HG03520 (cell line): ENCODE results near the gene STEAP1.
"Not testable (repeated sequence)": the region's sequence is repeated elsewhere in the genome, so short reads cannot be mapped to it uniquely, and the experiment has no call there.

ENCODE experiments used
- ATAC-seq: cut with Tn5 transposase; IDR thresholded peaks from one replicate; pipeline ENCODE4 v1.9.1; 2021; ENCODE audit warnings: mild to moderate bottlenecking, moderate library complexity; ENCODE audit not compliant: unreplicated experiment

The STEAP1 gene

DNA sequence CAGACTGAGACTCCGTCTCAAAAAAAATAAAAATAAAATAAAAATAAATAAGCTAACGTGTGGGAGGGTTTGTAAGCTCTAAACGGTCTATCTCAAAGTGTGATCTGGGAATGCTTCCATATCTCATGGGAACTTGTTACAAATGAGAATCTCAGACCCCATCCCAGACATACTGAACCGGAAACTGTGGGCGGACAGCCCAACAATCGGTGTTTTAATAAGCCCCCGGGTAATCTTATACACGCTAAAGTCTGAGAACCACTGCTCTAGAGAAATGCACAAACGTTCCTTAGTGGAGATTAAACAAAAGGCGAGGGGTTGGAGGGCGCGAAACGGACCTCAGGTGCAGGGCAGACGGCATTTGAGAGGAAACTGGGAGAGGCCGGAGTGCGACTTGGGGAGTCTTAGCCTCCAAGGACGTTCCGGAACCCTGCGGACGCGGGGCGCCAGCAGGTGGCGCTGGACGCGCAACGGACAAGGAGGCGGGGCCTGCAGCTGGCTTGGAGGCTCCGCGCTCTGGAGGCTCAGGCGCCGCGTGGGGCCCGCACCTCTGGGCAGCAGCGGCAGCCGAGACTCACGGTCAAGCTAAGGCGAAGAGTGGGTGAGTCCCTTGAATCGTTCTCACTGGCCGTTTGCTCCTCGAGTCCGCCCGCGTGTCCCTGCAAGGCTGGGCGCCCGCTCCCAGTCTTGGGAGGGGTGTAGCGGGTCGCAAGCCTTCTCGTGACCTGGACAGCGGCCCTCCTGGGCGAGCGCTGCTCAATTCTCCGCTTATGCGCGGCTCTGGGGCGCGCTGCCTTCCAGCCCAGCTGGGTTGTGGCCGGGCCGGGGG is at the start of gene STEAP1:
Gene STEAP1 (plus strand): TSS at position 527 of the 829 bp plus-strand sequence. CDS start 5,320 bp downstream, outside the sequence.
- ATAC-seq = peak; percentile 96

DNA sequence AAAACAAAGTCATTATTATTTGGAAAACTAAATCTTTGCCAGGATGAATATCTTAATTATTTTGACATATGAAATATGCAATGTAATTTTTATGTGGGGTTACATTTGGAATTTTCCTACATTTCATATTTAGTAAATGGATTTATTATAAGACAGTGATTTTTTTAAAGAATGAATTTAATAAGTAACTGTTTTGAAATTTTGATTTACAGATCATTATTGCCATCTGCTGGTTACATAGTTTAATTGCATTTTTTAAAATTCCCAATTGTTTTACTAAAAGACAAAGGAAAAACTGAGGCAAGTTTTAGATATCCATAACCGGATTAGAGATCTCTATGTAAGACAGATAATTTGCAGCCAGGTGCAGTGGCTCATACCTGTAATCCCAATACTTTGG is 39.3 kb upstream of the STEAP1 start:
- not testable (repeated sequence) for ATAC-seq

DNA sequence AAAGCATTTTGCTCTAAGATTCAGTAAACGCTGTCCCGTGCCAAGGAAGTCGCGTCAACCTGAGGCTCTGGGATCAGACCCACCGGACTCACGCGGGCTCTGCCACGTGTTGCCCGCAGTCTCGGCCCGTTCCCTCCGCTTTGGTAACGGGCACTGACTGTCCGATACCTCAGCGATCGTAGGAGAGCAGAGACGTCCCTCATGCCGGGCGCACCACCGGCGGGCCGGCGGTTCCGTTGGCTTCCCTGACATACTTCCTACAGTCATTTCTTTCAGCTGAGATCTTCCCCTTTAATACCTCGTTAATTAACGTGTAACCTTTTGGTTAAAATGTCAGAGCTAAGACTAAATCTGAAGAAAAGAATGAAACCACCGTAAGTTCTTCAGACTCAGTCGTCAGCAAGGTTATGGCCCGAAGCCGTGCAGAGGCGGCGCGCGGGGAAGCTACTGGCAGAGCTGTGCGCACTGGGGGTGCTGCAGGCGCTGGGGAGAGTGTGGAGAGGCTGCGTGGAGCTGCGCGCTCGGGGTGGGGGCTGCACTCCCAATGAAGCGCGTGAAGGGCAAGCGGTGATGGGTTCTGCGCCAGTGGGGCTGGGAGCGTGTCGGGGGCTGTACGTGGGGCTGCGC is 35.6 kb upstream of the STEAP1 start:
- ATAC-seq = not testable (repeated sequence)

DNA sequence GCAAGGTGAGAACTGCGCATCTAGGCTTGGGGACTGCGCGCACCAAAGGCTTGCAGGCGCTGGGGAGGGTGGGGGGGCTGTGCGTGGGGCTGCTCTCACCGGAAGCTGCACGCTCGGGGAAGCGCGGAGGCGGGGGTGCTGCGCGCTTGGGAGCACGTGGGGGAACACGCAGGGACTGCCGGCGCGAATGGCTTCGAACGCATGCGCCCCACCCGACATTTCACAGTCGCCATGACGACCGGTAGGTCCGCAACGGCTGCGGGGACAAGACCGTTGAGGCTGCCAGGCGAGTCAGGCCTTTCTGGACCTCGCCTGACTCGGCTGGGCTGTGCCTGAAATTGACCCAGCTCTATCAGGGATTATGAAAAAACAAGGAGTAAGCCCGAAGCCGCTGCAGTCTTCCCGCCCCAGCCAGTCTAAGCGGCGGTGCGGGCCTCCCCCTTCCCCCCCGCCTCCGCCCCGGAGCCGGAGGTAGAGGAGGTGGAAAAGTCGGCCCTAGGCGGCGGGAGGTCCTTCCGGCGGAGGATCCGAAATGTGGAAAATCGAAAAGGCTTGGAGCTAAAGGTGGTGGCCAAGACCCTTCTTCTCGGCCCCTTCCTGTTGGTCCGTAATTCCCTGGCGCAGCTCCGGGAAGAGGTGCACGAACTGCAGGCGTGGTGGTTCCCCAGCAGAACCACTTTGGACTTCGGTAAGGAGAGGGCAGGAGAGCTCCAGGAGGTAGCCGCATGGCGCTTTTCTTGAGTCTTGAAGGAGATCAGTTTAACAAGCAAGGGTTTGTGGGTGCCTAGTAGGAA is 34.9 kb upstream of the STEAP1 start:
- no peak for ATAC-seq

DNA sequence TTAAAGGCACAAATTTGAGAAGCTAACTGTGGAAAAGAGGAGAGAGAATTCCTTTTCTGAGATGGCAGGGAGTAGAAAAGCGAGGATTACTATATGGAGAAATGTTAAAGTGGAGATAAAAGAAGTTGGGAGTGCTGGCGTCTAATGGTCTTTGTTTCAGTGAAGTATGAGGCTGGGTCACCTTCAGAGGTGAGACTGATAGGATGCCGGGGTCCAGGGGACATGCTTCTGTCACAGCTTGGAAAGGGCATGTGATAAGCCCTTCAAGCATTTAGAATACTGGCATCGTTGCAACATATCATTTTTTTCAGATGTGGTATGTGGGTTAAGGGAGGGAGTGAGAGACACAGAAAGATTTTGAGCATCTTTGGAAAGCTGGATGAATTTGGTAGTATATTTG is 34.1 kb upstream of the STEAP1 start:
- not testable (repeated sequence) for ATAC-seq

DNA sequence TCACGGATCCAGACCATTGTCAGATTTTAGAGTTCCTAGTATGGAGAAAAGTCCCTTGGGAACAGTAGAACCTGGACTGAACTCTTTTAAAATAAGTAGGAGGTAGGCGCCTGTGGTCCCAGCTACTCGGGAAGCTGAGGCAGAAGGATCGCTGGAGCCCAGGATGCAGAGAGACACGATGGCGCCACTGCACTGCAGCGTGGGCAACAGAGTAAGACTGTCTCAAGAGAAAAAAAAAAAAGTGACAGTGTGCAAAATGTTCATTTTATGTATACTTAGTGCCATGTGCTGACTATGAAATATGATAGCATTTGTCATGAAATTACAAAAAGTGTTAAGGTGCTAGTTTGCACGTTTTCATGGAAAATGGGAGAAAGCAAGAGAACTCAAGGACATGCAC is 22.5 kb upstream of the STEAP1 start:
- not testable (repeated sequence) for ATAC-seq

DNA sequence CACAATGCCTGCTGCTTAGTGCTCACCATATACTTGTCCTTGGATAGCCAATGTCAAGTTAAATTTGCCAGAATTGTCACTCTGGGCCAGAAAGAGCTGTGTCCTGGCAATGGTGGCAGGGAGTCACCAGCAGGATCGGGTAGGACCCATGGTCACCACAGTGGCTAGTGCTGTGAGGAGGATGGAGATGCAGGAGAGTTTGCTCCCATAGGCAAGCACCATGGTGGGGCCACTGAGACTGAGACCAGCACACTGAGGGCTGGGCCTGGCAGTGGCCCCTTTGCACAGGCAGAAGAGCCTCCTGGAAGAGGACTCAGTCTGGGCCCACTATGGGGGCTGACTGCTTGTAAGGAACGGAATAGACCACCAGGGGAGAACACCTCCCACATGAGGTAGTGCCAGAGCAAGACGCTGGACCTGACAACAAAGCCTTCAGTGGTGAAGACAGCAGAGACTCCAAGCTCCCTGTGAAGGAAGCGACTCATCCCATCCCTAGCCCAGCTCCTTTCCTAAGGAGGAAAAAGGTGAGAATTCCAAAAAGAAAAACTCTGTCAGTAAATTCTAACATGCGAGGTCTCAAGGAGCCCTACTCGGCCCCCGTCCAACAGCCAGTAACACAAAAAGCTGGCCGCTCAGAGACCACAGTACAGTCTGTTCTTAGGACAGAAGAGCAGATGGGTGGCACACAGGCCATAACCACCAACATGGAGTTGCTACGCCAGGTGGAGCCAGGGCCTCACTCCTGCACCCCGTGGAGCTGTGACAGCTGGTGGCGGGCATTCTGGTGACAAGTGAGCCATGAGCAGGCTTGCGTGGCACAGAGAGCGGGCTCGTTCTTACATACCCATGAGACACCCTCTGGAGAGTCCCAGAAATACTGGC is 6.9 kb upstream of the STEAP1 start:
- not testable (repeated sequence) for ATAC-seq

DNA sequence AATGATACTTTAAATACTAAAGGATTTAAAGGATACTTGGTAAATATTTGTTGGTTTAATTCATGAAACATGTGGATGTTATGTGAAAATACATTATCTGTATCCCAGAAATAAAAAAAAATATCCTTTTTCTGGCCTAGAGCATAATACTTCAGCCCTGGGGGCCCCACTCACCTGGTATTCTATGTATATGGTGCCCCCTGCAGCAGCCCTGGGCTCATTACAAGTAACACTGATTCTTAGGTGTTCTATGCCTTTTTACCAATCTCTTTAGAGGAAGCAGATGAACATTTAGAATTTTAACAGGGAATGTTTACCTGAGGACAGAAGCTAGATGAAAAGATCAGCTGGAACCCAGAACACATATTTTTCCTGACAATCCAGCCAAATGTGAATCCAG is 4.8 kb upstream of the STEAP1 start:
- peak; percentile 36 for ATAC-seq

DNA sequence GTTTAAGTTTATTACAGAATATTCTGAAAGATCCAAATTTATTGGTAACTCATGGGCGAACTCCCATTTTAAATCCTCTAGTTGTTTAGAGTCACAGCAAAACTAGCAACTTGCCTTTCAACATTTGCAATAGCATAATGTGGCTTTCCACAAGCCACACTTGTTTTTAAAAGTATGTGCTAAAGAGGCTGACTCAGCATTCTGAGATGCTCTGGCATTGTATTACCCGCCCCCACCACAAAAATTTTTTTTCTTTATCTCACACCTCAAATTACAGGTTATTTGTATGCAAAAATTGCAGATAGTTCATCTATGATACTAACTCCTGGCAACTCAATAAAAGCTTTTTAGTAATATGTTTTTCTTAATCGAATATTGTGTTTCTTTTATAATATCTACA is 2.4 kb upstream of the STEAP1 start:
- ATAC-seq = not testable (repeated sequence)

DNA sequence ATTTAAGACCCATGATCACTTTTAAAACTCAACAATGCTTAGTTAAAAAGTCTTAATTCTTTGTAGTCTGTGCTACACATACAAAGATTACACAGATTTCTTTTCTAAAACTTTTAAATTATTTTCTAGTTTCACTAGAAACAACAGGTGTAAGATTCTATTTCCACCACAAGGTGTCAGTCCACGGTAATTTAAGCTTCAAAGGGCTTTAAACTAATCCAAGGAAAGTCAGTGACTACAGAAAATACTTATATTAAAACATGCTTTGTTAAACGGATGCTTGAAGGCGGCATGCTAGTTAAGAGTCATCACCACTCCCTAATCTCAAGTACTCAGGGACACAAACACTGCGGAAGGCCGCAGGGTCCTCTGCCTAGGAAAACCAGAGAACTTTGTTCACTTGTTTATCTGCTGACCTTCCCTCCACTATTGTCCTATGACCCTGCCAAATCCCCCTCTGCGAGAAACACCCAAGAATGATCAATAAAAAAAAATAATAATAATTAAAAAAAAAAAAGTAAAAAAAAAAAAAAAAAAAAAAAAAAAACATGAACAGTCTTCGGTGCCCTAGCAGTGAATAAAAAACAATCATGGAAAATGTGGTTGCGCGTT is 1.5 kb upstream of the STEAP1 start:
- ATAC-seq = not testable (repeated sequence)

DNA sequence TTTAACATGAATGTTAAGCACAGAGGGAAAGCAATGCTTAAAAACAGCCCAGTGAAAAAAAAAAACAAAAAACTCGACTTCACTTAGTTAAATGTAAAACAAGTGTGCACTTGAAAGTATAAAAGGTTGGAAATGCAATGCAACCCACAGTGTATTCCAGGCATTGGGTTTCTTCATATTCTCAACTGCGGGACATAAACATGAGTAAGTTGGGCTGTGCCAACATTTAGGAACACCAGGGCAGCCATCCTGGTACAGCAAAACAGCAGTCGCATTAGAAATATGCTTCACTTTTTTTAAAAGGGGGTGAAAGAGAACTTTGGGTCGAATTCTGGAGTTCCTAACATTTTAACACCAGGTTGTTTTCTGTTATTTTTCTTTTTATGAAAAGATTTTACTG is 937 bp downstream of the STEAP1 start:
- no peak for ATAC-seq

DNA sequence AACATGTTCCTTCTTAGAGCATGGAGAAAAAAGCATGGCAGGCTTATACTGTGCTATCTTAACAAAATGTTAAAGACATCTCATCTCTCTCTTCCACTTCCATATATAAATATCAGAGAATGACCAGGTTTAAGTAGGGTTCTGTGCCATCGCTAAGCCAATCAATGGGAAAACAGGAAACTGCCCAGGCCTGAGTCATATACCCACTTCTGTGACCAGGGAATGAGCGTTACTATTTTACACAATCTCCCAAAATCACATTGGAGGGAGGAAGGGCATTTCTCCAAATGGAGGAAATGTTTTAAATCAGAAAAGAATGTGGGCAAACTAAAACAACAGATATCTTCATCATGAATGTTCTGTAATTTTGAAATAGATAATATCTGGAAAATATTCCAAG is 3.1 kb downstream of the STEAP1 start:
- not testable (repeated sequence) for ATAC-seq

DNA sequence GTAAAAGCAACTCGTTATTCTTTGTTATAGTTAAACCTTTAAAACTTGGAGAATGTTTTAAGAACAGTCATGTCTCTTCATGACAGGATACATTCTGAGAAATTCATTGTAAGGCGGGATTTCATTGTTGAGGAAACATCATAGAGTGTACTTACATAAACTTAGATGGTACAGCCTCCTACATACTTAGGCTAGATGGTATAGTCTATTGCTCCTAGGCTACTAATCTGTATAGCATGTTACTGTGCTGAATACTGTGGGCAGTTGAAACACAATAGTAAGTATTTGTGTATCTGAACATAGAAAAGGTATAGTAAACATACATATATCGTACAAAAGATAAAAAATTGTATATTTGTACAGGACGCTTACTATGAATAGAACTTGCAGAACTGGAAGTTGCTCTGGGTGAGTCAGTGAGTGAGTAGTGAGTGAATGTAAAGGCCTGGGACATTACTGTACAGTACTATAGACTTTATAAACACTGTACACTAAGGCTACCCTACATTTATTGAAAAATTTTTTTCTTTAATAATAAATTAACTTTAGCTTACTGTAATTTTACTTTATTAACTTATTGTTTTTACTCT is 3.6 kb downstream of the STEAP1 start:
- not testable (repeated sequence) for ATAC-seq

DNA sequence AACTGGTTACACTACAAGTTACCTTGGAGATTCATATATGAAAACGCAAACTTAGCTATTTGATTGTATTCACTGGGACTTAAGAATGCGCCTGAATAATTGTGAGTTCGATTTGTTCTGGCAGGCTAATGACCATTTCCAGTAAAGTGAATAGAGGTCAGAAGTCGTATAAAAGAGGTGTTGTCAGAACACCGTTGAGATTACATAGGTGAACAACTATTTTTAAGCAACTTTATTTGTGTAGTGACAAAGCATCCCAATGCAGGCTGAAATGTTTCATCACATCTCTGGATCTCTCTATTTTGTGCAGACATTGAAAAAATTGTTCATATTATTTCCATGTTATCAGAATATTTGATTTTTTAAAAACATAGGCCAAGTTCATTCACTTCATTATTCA is 9.3 kb downstream of the STEAP1 start:
- no peak for ATAC-seq

DNA sequence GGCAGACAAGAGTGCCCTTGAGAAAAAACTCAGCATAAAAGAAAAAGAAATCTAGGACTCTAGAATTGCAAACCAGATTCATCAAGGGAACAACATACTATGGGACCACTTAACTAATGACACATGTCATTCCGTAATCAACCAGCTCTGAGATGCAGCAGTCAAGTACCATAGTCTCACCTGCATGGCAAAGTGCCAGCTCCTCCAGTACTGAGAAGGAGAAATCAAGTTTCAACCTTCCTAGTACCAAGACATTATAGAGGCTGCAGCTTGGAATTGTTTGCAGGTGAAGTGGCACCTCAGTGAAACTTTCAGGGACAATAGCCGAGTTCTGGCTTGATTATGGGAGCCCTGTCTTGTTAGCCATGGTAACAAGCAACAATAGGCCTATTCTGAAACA is 11.5 kb downstream of the STEAP1 start:
- no peak for ATAC-seq

DNA sequence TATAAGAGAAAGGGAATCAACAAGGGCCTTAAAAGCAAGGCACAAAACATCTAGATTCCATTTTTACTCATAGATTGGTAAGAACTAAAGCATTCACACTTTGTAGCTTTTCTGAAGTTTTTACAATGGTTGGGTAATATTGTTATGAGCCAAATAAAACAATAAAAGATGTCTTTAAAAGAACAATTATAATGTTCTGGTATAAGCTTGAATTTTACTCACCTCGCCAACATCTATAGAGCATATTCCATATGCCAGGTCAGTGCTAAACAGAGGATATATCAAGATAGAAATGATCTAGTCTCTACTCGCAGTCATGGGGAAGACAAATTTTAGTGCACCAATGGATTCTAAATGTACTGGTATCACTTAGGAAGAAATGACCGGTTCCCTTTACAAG is 11.9 kb downstream of the STEAP1 start:
- ATAC-seq = no peak

DNA sequence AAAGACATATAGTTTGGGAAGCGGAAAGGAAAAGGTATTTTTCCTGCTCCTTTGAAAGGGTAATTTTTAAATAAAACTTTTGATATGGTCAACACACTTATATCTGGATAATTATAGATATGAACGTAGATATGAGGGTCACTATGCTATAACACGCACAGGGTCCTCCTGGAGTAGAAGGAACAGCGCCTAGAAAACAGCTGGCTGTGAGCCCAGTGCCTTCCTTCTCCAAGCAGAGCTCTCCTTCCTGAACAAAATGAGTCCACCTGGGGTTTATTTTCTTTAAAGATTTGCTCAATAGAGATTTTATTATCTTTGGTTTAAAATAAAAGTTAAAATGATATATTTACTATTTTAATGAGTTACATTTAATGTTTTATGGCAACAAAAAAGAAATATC is 13.1 kb downstream of the STEAP1 start:
- no peak for ATAC-seq

DNA sequence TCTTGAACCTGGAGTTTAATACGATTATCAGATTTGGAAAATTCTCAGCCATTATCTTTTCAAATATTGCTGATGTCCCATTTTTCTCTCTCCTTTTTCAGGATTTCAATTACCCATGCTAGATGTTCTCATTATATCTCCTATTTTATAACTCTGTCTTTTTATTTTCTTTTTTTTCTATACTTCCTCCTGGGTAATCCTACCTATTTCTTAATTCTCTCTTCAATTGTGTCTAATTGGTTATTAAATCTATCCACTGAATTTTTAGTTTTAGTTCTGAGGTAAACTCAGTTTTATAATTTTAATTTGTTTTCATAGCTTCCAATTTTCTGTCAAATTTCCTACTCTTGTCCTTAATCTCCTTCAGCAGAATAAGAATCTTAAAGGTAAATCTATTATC is 15.6 kb downstream of the STEAP1 start:
- no peak for ATAC-seq

DNA sequence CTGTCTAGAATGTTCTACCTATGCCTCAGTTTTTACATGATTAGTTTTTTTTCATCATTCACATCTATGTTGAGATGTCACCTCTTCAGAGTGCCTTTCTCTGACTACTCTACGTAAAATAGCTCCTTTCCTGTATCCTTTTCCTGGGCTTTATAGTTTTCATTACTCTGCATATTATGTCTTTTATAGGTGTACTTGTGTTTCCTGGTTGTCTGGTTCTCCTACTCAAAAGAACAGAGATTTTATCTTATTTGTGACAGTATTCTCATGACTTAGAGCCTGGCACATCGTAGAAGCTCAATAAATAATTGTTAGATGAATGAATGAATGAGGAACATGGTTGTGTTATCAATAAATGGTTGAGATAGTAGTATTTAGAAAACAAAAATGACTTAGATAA is 17.9 kb downstream of the STEAP1 start:
- ATAC-seq = no peak

DNA sequence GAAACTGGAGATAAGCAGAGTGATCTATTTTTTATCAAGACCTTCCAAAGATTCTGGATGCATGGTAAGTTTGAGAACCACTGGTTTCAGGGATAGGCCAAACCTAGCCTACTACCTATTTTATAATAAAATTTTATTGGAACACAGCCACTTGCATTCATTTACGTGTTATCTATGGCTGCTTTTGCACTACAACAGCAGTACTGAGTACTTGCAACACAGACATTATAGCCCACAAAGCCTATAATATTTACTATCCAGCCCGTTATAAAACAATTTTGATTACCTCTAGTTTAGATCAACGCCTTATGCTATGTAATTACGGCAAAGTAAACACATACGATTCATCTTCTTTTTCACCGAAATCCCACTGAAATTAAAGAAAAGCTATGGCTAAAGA is 18.4 kb downstream of the STEAP1 start:
- ATAC-seq = no peak
